HepG2 (cell line): ENCODE results near the gene SLC50A1.

Source experiments
- KDM2A ChIP-seq: sonication (generic); formaldehyde crosslinking; IDR thresholded peaks from 2 replicates; pipeline ENCODE4 v1.4.0; 2020; ENCODE audit warnings: low read depth, missing genetic modification reagents, borderline replicate concordance
- POLR2A ChIP-seq, 2 experiments: IDR thresholded peaks; 2 replicates each; pipeline ENCODE4 v1.6.1; 2011; ENCODE audit warnings: low read depth in 2 of 2, low read length in 2 of 2, mild to moderate bottlenecking in 1 of 2, moderate library complexity in 1 of 2; ENCODE audit not compliant: insufficient read depth in 1 of 2
- POLR2AphosphoS5 ChIP-seq: IDR thresholded peaks from 2 replicates; pipeline ENCODE4 v1.6.1; 2012; ENCODE audit warnings: low read depth, low read length
- TAF15 ChIP-seq: fragments of 200-400 bp; formaldehyde crosslinking; IDR thresholded peaks from one replicate; pipeline ENCODE4 v1.6.1; 2018; ENCODE audit warnings: mild to moderate bottlenecking, low read depth, low read length; ENCODE audit not compliant: poor library complexity, severe bottlenecking
- ZNF101 ChIP-seq: sonication (generic); formaldehyde crosslinking; IDR thresholded peaks from 2 replicates; pipeline ENCODE4 v1.4.0; 2020; ENCODE audit warnings: mild to moderate bottlenecking, low read depth, missing genetic modification reagents, borderline replicate concordance
- ZNF34 ChIP-seq: sonication (generic); formaldehyde crosslinking; IDR thresholded peaks from 2 replicates; pipeline ENCODE4 v1.4.0; 2020; ENCODE audit warnings: mild to moderate bottlenecking, missing genetic modification reagents, borderline replicate concordance
- ZNF367 ChIP-seq: sonication (generic); formaldehyde crosslinking; IDR thresholded peaks from 2 replicates; pipeline ENCODE4 v1.4.0; 2020; ENCODE audit warnings: missing genetic modification reagents, borderline replicate concordance
- TF ChIP-seq, protein P1 (sequence below): sonication (generic); formaldehyde crosslinking; IDR thresholded peaks from 2 replicates; pipeline ENCODE4 v1.5.0; 2020; ENCODE audit warnings: missing genetic modification reagents
- TF ChIP-seq, protein P2 (sequence below): sonication (generic); formaldehyde crosslinking; IDR thresholded peaks from 2 replicates; pipeline ENCODE4 v1.5.0; 2020; ENCODE audit warnings: mild to moderate bottlenecking, missing genetic modification reagents, moderate library complexity
- TF ChIP-seq, protein P3 (sequence below): sonication (generic); formaldehyde crosslinking; IDR thresholded peaks from 2 replicates; pipeline ENCODE4 v1.5.0; 2020; ENCODE audit warnings: missing genetic modification reagents, mild to moderate bottlenecking, borderline replicate concordance

DNA sequence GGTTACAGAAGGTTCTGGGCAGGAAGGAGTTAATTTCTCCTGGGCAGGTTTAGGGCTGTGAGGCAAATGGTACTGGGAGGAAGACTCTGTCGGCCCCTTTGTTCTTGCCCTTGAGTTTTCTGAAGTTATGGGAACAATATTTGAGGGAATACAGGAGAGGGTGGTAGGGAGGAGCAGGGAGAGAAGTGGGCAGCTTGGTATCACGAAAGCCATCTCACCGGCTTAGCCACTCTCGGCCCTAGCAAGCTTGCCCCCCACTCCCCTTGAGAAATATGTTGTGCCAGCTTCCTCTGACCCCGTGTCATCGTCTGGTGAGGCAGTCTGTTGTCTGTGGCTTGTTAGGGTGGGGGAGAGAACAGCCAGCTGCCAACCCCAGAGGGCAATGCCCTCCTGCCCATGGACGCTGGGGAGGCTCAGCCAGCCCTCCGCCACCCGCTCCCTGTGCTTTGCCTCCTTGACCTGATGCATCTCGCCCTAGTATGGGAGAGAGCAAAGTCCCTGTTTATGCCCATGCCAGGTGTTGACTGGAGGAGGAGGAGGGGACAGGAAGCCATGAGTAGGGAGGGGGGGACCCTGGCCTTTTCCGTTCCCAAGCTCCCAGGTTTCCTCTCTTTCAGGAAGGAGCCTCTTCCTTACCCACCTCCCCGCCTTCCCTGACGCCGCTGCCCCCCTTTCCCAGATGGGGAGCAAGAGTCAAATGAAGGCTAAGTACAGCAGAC, 6.7 kb upstream of the SLC50A1 start:
- TF ChIP-seq, protein P1, sequence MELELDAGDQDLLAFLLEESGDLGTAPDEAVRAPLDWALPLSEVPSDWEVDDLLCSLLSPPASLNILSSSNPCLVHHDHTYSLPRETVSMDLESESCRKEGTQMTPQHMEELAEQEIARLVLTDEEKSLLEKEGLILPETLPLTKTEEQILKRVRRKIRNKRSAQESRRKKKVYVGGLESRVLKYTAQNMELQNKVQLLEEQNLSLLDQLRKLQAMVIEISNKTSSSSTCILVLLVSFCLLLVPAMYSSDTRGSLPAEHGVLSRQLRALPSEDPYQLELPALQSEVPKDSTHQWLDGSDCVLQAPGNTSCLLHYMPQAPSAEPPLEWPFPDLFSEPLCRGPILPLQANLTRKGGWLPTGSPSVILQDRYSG (CRISPR knock-in tag): no peak
- TF ChIP-seq, protein P2, sequence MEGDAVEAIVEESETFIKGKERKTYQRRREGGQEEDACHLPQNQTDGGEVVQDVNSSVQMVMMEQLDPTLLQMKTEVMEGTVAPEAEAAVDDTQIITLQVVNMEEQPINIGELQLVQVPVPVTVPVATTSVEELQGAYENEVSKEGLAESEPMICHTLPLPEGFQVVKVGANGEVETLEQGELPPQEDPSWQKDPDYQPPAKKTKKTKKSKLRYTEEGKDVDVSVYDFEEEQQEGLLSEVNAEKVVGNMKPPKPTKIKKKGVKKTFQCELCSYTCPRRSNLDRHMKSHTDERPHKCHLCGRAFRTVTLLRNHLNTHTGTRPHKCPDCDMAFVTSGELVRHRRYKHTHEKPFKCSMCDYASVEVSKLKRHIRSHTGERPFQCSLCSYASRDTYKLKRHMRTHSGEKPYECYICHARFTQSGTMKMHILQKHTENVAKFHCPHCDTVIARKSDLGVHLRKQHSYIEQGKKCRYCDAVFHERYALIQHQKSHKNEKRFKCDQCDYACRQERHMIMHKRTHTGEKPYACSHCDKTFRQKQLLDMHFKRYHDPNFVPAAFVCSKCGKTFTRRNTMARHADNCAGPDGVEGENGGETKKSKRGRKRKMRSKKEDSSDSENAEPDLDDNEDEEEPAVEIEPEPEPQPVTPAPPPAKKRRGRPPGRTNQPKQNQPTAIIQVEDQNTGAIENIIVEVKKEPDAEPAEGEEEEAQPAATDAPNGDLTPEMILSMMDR (CRISPR knock-in tag): 0 out of 2 replicates have a peak, but pooled peaks have one; percentile 17
- TF ChIP-seq KDM2A (CRISPR knock-in tag): peak; percentile 59; the same call in 1 of the 2 replicates
- no peak for TF ChIP-seq TAF15
- TF ChIP-seq ZNF34 (CRISPR knock-in tag): 0 out of 2 replicates have a peak, but pooled peaks have one; percentile 37
- no peak for TF ChIP-seq ZNF367 (CRISPR knock-in tag)
- peak; percentile 70 for TF ChIP-seq POLR2AphosphoS5
- peak in 1 of 2 experiments; percentile 88; a peak in 2 of 4 replicates for TF ChIP-seq POLR2A (IDR thresholded peaks at IDR 0.05; ENCODE audit: insufficient read depth in 1 of 2, low read depth in 2 of 2, low read length in 2 of 2)
- TF ChIP-seq, protein P3, sequence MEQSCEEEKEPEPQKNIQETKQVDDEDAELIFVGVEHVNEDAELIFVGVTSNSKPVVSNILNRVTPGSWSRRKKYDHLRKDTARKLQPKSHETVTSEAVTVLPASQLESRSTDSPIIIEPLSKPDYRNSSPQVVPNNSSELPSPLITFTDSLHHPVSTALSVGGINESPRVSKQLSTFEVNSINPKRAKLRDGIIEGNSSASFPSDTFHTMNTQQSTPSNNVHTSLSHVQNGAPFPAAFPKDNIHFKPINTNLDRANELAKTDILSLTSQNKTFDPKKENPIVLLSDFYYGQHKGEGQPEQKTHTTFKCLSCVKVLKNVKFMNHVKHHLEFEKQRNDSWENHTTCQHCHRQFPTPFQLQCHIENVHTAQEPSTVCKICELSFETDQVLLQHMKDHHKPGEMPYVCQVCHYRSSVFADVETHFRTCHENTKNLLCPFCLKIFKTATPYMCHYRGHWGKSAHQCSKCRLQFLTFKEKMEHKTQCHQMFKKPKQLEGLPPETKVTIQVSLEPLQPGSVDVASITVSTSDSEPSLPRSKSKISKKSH: no peak; the same call in 1 of the 2 replicates
- no peak for TF ChIP-seq ZNF101 (CRISPR knock-in tag)
